NB4 (cell line): ENCODE results near the gene PARPBP.
"Not testable (repeated sequence)": the region's sequence is repeated elsewhere in the genome, so short reads cannot be mapped to it uniquely, and the experiment has no call there.

Experiments used
- DNase-seq: peaks from one replicate; pipeline ENCODE4 v3.0.0; 2010; ENCODE audit warnings: low read depth
- H3K4me3 ChIP-seq: one replicate; pipeline ENCODE4 v1.5.1; 2011; ENCODE audit warnings: mild to moderate bottlenecking, low read depth, low read length, moderate library complexity
- MYC ChIP-seq: IDR thresholded peaks from 2 replicates; pipeline ENCODE4 v1.6.1; 2011; ENCODE audit warnings: low read depth, low read length
- POLR2A ChIP-seq: IDR thresholded peaks from 2 replicates; pipeline ENCODE4 v1.6.1; 2011; ENCODE audit warnings: mild to moderate bottlenecking; ENCODE audit not compliant: insufficient read length; ENCODE audit errors: extremely low read depth
- TF ChIP-seq, protein P1 (sequence below): IDR thresholded peaks from one replicate; pipeline ENCODE4 v1.5.1; 2012; ENCODE audit warnings: low read depth, low read length
- TF ChIP-seq, protein P2 (sequence below): IDR thresholded peaks from 2 replicates; pipeline ENCODE4 v1.6.1; 2011; ENCODE audit warnings: low read depth, low read length

Gene PARPBP

DNA sequence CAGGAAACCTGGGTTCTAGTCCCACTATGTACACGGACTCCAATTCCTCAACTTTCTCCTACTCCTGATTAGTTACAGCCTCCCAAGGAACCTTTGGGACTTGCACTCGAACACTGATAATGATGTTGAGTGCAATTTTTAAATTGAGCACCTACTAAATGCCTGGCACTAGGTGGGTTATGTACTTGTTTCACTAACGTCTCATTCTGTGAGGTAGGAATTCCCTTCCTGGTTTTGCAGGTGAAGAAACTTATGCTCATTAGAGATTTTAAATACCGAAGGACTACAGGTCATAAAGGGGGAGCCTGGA lies 536 bp downstream of the PARPBP start:
- TF ChIP-seq POLR2A = no peak
- TF ChIP-seq, protein P1, sequence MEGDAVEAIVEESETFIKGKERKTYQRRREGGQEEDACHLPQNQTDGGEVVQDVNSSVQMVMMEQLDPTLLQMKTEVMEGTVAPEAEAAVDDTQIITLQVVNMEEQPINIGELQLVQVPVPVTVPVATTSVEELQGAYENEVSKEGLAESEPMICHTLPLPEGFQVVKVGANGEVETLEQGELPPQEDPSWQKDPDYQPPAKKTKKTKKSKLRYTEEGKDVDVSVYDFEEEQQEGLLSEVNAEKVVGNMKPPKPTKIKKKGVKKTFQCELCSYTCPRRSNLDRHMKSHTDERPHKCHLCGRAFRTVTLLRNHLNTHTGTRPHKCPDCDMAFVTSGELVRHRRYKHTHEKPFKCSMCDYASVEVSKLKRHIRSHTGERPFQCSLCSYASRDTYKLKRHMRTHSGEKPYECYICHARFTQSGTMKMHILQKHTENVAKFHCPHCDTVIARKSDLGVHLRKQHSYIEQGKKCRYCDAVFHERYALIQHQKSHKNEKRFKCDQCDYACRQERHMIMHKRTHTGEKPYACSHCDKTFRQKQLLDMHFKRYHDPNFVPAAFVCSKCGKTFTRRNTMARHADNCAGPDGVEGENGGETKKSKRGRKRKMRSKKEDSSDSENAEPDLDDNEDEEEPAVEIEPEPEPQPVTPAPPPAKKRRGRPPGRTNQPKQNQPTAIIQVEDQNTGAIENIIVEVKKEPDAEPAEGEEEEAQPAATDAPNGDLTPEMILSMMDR = no peak
- TF ChIP-seq, protein P2, sequence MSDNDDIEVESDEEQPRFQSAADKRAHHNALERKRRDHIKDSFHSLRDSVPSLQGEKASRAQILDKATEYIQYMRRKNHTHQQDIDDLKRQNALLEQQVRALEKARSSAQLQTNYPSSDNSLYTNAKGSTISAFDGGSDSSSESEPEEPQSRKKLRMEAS = no peak
- no peak for TF ChIP-seq MYC
- H3K4me3 ChIP-seq = peak overlapping the region; percentile 80
- no peak for DNase-seq

DNA sequence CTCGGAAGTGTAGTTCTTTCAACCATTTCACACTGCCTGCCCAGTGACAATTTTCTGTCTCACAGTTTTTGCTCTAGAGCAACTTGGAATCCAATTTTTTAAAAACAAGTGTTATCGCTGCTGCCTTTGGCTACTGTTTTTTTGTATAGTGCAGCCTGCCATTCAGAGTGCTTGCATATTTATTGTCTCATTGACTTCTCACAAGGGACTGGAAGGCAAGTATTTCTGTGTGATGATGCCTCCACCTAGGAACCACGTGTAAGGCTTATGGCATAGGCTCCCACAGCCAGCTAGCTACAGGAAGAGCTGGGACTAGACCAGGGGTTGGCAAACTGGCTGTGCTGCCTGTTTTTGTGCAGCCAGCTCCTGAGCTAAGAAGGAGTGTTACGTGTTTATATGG lies 903 bp downstream of the PARPBP start:
- TF ChIP-seq POLR2A (no peak), MYC (peak; percentile 84)
- TF ChIP-seq, protein P1 = no peak
- TF ChIP-seq, protein P2 = peak; percentile 92
- DNase-seq = peak; percentile 77
- H3K4me3 ChIP-seq = peak overlapping the region; percentile 80

DNA sequence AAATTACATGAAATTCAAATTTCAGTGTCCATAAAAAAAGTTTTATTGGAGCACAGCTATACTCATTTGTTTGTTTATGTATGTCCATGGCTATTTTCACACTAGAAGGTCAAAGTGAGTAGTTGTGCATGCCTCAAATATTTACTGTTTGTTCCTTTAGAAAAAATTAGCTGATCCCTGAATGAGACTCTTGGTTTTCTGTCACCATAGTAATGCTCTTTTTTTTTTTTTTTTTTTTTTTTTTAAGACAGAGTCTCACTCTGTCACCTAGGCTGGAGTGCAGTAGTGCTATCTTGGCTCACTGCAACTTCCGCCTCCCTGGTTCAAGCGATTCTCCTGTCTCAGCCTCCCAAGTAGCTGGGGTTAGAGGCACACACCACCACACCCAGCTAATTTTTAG lies 1.3 kb downstream of the PARPBP start:
- not testable (repeated sequence) for DNase-seq
- peak overlapping the region; percentile 80 for H3K4me3 ChIP-seq

DNA sequence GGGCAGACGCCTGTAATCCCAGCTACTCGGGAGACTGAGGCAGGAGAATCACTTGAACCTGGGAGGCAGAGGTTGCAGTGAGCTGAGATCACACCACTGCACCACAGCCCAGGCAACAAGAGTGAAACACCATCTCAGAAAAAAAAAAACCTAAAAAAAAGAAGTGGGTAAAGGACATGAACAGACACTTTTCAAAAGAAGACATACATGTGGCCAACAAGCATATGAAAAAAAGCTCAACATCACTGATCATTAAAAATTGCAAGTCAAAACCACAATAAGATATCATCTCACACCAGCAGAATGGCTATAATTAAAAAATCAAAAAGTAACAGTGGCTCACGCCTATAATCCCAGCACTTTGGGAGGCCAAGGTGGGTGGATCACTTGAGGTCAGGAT lies 10.7 kb downstream of the PARPBP start:
- H3K4me3 ChIP-seq = not testable (repeated sequence)

DNA sequence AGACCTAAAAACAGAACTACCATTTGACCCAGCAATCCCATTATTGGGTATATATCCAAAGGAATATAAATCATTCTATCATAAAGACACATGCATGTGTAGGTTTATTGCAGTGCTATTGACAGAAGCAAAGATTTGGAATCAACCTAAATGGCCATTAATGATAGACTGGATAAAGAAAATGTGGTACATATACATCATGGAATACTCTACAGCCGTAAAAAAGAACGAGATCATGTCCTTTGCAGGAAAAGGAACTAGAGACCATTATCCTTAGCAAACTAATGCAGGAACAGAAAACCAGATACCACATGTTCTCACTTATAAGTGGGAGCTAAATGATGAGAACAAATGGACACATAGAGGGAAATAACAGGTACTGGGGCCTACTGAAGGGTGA lies 11.5 kb downstream of the PARPBP start:
- not testable (repeated sequence) for H3K4me3 ChIP-seq, DNase-seq

More for the DNA sequence above, 10.7 kb downstream of the PARPBP start:
- DNase-seq = not testable (repeated sequence)

DNA sequence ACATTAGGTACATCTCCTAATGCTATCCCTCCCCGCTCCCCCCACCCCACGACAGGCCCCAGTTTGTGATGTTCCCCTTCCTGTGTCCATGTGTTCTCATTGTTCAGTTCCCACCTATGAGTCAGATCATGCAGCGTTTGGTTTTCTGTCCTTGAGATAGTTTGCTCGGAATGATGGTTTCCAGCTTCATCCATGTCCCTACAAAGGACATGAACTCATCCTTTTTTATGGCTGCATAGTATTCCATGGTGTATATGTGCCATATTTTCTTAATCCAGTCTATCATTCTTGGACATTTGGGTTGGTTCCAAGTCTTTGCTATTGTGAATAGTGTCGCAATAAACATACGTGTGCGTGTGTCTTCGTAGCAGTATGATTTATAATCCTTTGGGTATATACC lies 17.6 kb downstream of the PARPBP start:
- not testable (repeated sequence) for H3K4me3 ChIP-seq, DNase-seq

DNA sequence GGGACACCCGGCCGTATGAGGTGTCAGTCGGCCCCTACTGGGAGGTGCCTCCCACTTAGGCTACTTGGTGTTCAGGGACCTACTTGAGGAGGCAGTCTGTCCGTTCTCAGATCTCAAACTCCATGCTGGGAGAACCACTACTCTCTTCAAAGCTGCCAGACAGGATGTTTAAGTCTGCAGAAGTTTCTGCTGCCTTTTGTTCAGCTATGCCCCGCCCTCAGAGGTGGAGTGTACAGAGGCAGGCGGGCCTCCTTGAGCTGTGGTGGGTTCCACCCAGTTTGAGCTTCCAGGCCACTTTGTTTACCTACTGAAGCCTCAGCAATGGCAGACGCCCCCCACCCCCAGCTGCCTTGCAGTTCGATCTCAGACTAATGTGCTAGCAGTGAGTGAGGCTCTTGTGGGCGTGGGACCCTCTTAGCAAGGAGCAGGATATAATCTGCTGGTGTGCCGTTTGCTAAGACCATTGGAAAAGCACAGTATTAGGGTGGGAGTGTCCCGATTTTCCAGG lies 22.9 kb downstream of the PARPBP start:
- DNase-seq, H3K4me3 ChIP-seq: not testable (repeated sequence)

DNA sequence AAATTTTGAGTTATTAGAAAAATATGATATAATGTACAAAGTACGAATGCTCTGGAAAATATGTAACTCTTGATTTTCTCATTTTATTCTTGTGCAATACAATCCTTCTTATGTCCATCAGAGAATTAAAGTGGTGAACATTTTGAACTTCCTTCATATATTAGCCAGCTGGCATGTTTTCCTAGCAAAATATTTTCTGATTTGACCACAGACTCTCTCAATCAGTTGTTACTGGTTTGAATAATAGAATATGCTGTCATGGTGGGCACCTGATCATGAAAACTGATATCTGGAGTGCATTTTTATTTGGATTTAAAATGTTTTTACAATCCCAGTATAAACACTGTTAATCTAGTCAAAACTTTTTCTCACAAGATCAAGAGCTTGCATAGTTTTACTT lies 24.2 kb downstream of the PARPBP start:
- H3K4me3 ChIP-seq = no peak overlapping the region
- TF ChIP-seq, protein P2 = no peak
- TF ChIP-seq MYC (no peak), POLR2A (no peak)
- TF ChIP-seq, protein P1 = no peak
- DNase-seq = no peak

DNA sequence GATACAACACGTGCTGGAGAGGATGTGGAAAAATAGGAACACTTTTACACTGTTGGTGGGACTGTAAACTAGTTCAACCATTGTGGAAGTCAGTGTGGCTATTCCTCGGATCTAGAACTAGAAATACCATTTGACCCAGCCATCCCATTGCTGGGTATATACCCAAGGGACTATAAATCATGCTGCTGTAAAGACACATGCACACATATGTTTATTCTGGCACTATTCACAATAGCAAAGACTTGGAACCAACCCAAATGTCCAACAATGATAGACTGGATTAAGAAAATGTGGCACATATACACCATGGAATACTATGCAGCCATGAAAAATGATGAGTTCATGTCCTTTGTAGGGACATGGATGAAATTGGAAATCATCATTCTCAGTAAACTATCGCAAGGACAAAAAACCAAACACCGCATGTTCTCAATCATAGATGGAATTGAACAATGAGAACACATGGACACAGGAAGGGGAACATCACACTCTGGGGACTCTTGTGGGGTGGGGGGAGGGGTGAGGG lies 27.1 kb downstream of the PARPBP start:
- DNase-seq, H3K4me3 ChIP-seq: not testable (repeated sequence)

DNA sequence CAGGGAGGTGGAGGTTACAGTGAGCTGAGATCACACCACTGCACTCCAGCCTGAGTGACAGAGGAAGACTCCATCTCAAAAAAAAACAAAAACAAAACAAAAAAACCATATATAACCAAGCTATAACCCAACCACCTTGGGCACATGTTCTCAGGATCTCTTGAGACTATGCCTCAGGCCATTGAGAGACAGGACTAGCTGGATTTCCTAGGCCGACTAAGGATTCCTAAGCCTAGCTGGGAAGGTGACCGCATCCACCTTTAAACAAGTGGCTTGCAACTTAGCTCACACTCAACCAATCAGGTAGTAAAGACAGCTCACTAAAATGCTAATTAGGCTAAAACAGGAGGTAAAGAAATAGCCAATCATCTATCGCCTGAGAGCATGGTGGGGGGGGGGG lies 35.2 kb downstream of the PARPBP start:
- H3K4me3 ChIP-seq, DNase-seq: not testable (repeated sequence)
